HG02571 (cell line): Measurements from ENCODE around the gene DACH1.

Experiments
- ATAC-seq: cut with Tn5 transposase; IDR thresholded peaks from one replicate; pipeline ENCODE4 v1.9.1; 2021; ENCODE audit warnings: mild to moderate bottlenecking, moderate library complexity; ENCODE audit not compliant: unreplicated experiment

DACH1 gene

DNA sequence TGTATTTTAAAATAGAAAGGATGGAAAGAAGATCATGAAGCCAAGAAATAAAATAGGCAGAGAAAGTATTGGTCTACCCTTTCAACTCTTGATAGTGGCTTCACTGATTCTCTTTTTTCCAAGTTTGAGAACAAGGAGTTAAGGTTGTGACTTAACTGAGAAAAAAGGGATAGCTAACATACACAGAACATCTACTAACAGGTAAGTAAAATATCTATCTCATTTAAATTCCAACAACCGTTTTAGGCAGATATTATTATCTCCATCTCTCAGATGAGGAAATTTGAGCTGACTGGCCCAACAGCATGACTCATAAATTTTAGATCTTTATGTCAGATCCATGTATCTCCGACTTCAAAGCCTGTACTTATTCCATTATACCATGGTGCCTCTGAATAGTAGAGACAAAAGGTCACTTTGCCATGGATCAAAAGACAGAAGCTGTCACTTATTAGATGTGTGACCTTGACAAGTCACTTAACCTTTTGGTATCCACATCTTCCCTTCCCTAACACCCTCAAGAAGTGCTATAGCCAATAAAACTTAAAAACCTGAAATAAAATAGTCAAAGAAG, 152.1 kb downstream of the DACH1 start:
- no peak for ATAC-seq

DNA sequence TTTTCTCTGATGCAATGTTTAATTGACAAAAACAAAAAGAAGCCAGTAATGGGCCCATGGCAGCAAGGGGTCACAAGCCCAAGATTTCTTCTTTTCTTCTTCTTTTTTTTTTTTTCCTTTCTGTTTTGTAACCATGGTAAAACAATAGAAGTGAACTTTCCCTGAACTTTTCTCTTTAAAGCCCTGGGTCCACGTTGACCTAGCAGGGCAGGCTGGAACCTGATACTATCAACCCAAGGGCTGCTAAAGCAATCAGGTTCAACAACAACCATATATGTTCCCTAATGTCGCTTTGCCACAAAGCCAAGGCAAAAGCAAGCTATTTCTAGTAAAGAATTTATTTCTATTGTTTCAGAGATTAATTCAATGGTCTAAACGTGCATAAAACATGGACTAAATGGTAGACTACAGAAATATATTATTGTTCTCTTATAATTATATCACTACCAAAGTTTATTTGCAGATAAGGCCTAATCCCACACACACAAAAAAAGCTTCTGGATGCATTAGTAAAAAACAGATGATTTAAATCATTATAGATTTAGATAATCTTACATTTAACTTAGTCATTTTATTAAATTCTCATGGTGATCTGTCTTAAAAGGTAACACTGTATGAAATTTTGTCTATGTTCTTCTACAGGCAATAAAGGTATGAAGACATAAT, 153.9 kb downstream of the DACH1 start:
- no peak for ATAC-seq

DNA sequence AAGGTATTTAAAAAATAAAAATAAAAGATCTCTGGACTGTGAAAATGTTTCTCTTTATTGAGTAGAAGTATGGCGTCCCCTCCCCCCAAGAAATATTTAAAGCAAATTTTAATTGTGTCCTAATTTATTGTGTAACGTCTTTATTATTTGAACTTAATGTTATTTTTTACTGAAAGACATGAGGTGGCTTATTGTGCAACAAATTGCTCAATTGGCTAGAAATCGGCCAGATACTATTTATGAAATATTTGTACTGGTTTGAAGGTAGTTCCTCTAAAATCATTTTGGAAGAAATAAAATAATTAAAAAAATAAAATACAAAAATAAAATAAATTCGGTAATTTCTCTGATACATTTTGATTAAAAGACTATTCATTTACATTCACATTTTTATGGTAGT, 162.3 kb downstream of the DACH1 start:
- ATAC-seq: no peak

DNA sequence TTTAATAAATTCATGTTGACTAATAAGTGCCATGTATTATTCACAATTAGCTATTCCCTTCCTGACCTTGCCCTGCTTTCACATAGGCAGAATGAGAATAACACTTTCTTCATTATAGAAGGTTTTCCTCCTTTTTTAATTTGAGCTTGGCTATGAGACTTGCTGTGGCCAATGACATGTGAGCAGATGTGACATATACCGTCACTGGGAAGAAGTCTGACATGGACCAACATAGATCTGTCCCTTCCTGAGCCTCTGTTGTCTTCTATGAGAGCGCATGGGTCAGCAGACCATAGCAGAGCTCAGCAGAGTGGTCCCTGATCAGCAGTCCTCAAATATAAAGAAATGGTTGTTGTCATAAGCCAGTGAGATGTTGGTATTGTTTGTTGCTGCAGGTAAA, 163.9 kb downstream of the DACH1 start:
- ATAC-seq: no peak

DNA sequence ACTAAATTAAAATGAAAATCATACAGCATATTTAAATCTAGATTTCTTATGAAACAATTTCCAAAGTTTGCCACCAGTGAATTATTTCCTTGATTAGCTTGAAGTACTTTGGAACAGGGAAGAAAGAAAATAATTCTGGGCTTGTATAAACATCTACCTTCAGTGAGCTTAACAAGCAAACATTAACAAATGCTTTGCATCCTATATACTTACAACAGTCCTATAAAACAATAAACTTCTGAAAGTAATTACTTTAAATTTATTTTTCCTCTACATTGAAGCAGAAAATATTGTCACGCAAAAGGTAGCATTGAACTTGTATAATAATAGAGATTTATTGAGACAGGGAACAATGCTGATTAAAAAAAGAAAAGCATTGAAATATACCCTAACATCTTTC, 164.8 kb downstream of the DACH1 start:
- ATAC-seq: no peak

DNA sequence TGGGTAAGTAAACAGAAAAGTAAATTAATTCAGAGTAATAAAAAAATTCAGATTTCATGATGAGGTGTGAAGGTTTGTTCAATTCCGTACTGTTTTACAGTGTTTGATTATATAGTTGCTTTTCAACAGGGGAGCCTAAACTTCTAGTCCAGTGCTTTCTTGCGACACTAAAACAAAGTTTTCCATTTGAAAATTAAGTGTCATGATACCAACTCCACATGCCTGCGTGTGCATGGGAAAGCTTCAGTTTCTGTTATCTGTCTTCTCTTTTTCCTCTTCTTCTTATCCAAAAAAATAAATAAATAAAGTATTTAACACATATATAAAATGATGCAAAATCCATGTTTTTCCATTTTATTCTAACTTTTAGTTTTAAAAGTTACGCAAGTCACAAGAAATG, 165.3 kb downstream of the DACH1 start:
- no peak for ATAC-seq

DNA sequence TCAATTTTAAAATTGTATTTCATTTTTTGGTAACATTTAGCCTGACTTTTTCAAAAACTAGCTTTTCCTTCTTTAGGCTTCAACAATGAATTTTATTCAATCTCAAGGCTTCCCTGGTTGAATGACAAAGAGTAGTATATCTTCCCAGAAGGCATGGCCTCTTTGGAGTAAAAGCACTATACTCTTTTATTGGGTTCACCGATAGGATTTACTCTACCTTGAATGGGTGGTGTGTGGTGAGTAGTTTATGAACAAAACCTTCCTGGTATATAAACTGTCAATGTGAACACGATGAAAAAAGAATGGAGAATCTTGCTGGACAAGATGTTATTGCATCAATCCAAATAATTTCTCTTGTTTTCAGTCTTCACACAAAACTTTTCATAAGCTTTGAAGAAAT, 167.7 kb downstream of the DACH1 start:
- ATAC-seq: no peak

DNA sequence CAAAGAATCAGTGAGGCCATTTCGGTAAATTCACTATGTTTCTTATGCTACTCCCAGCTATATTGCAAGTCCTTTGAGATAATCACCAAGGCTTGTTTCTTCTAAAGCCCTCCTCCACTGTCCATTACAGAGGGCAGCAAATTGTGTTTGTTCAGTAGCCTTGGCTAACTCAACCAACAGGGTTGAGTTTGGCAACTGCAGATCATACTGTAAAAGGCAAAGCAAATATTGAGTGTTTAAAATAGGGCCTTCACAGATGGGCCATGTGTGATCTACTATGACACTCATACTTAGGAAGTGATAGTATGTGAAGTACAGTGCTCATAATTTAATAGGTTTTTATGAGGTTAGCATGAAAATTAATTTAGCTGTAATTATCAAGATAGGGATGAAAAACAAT, 171.3 kb downstream of the DACH1 start:
- no peak for ATAC-seq

DNA sequence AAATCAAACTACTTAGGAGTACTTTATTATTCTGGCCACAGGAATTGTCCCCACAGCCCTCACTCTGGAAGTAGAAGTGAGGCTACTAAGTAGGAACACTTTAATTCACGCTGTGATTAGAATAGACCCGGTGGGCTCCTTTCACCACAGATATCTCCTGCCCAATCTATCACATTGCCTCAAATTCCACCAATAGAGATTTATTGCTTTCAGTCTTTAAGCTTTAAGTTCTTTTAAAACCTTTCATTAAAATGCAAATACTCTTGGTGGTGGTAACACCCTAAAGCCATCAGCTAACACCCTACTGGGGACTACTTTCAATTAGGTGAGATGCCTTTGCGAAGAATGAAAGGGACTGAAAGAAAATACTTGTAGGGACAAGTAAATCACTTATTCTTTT, 181.9 kb downstream of the DACH1 start:
- no peak for ATAC-seq

DNA sequence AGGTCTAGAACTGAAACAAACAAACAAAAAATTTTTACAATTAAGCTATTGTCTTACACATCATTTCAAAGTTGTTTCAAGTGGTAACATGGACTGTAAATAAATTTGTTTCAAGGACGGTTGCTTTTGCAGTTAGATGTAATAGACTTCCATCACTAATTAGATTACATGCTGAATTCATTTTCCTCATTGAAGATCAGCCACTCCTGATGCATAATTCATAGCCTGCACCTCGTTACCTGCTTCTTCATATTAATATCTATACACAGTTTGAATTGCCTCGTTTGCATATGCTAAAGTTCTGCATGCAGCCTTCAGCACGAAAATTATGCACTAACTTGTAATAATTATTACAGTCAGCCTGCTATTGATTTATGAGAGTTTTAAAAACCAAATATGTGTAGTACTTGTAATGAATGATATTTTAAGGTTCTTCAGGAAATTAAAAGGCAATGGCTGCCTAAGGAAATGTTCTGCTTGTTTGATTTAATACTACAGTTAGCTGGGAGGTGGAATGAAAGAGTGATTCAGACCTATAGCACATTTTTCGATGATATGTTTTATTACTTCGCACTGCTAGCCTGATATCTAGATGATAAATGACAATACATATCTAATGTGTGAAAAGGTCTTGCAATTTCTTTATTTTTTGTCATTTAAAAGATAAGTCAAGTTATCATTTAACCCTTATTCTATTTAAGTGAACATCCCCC, 184.9 kb downstream of the DACH1 start:
- no peak for ATAC-seq

DNA sequence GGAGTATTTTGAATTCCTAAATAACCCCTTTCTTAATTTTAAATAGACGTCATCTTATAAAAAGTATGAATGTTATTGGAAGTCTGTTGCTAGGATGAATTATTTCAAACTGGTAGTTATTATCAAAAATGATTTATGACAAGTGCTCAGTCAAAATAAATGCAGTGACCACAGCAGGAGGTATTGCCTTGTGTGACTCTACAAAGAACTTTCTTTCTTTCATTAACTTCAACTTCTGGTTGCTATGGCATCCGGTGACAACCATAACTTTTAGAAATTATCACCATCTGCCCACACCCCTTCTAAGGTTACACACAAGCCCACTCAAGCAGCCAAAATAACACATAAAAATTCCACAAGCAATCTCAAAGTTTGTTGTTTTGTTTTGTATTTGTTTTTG, 189.9 kb downstream of the DACH1 start:
- ATAC-seq: no peak

DNA sequence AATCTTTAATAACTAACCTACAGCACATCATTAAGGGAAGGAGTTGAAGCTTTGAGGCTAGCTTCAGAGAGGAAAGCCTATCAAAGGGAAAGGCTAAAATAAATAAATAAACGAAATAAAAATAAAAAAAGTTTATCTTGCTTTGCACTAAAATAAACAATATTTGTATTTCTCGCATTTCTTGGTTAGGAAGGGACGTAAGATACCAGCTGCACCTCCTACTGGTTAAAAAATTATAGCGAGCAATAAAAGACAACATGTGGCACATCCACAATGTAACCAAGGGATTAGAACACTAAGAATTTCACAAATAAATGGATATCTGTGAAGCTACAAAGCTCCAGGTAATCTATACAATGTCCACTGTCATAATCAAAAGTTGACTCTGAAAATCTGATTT, 194.5 kb downstream of the DACH1 start:
- no peak for ATAC-seq

DNA sequence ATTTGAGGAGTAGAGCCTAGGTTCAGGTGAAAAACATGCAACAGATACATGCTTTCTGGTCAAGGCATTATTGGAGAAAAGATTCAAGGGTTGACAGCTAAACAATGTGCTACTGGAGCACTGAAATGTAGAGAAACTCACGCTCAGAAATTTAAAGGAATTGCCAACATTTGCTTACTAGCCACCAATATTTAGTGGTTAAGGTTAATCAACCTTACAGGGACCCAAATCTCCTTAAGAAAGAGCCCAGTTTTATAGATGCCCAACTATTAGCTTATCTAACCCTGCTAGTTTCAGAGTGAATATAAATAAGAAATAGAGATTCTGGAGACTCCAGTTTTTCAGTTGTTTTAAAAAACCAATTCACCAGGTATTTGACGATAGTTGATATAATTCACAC, 203.6 kb downstream of the DACH1 start:
- no peak for ATAC-seq

DNA sequence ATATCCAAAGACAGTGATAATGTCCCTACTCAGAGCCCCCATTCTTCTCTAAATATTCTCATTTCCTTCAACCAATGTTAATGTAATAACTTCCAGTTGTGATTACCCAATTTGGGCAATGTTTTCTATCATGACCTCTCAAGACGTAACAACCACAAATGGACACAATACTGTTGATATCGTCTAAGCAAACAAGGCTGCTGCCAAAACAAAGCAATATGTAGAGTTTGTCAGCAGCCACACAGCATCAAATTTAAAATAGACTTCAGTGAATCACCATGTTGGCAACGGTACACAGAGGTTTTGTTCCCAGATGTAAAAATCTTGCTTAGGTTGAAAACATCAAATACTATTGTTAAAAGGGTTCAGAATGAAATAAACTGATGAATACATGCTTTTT, 205.1 kb downstream of the DACH1 start:
- ATAC-seq: no peak

DNA sequence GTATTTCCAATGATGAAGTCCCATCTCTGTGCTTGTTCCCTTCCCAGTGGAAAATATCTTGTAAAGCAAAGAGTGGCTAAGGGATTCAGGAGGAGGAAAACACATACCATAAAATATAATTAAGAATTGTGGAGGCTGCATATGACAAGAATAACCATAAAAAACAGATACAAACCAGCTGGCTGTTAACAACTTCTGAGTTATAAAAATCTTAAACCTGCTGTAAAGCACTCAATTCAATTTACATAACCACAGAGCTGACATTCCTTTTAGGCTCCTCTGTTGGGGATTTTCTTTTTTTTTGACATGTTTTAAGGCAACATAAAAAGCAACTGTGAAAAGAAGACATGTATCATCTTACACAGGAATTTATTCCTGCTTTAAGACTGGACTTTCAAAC, 207.6 kb downstream of the DACH1 start:
- ATAC-seq: no peak

DNA sequence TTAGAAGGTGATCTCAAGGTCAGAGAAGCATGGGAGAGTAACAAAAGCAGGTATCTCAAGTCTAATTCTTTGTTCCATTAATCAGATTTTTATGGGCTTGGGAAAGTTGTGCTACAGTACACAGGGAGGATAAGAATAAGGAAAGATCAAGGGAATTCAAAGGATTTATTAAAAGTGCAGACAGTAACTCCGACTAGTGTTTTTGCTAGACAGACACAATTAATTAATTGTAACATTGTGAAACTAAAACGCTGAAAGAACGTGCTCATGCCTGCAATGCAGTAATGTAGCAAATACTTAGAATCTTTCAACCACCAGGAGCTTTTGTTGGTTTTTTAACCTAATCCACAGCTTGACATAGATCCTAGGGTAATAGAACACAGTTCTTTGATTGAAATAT, 221.5 kb downstream of the DACH1 start:
- ATAC-seq: no peak

DNA sequence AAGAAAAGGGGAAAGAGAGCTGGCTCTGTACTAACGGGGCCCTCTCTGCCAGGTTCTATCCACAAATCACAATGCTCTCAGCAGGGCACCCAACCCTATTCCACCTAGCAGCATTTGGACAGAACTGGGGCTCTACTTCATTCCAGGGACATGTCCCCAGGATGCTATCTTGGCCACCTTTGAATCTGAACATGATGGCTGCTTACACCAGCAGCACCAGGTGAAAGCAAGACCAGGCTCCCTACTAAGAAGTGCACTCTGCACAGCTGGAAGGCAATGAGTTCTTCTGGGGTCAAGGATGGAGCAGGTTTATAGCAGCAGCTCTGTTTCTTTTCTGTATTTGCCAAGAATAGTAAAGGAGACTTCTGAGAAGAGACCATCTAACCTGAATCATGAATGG, 222.4 kb downstream of the DACH1 start:
- no peak for ATAC-seq

DNA sequence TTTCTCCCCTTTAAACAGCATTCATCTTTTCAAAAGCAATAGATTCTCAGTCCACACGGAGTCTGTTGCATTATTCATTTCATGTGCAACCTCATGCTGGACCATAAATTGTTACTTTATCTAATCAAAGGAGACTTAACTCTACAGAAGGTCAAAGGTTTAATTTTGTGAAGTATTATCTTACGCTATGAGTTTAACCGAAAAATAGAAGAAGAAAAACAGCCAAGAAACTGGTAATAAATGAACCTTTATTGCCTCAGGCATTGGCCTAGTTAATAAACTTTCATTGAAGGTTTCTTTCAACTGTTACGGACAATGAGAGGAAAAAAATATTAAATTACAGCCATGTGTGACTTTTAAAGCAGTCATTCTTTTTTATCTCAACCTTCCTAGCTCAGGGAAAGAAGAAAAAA, 223.6 kb downstream of the DACH1 start:
- no peak for ATAC-seq

DNA sequence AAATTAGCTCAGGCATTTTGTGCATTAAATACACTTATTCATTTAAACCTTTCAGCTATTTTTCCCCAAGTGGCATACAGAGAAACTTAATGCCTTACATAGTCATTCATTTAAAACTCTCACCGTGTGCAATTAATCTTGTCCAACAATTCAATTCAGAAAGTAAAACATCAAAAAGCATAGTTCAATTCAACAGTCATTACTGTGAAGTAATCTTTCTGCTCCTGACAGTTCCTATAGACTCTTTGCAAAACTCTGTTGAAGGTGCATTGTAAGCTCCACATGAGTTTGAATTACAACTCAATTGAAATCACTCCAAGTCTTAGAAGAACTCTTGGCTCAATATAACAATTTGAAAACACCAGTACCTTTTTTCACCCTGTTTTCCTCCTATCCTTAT, 228.3 kb downstream of the DACH1 start:
- no peak for ATAC-seq

DNA sequence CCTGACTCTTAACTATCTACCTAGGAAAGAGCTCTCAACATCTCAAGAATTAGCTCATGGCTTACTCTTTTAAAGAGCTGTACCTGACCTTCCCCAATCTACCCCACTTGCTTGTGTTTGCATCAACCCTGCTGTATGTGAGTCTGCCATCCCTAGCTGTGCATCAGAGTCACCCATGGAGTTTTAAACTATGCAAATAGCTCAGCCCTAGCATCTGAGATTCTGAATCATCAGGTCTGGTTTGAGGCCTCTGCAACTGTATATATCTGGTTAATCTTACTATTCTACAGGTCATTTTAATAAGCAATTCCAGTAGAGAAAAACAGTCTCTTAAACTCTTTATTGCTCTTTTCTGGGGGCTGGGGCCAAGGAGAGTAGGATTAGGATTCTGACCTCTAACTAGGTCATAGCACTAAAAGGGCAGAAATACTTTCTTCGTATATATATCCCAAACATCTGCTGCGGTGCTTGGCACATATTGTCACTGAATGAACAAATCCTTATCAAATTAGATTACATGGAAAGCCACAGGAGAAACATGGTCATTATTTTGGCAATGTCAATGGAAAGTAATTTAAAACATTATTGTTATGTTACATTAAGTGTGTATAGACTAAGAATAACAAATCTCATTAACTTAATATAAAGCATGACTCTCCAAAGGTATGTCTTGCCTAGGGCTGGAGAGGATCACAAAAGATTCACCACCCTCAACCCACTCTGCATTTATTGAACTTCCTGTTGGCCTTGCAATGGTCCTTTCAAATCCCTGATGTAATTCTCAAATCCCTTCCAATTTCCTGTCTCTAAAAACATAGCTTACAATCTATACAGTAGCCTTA, 232.2 kb downstream of the DACH1 start:
- ATAC-seq: no peak

DNA sequence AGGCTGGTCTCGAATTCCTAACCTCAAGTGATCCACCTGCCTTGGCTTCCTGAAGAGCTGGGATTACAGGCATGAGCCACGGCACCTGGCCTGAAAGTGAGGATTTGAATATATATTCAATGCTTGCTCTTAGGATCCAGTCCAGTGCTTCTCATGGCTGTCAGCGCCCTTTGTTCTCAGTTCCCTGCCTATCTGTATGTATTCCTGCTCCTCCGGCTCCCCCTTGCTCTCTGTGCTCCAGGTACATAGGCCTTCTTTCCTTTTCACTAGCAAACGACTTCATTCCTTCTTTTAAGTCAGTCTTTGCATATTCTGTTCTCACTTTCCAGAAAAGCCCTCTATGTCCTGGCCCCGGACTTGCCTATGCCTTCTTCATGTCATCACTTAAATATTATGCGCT, 232.8 kb downstream of the DACH1 start:
- ATAC-seq: no peak

DNA sequence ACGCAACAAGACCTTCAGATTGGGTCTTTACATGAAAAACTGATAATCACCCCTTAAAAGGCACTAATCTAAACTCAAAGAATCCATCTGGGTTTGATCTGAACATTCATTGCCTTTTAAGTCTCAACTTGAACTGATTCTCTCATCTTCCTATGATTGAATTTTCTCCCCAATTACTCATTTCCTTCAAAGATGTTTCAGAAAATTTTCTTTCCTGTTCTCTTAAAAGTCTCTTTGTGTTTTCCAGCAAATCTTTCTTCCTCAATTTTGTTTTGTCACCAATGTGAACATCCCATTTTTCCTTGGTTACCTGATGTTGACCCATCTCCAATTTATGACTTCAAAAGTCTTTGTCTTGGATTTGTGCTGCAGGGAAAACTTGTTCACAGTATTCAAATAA, 234.3 kb downstream of the DACH1 start:
- no peak for ATAC-seq
